K562 (cell line): Measurements from ENCODE around the gene ADK.

Source experiments
- CHD2 ChIP-seq: IDR thresholded peaks from 2 replicates; pipeline ENCODE4 v1.6.1; 2011; ENCODE audit warnings: low read depth, low read length
- CTCF ChIP-seq, 3 experiments: IDR thresholded peaks in 2 of 3; conservative IDR thresholded peaks in 1 of 3; 2 replicates each; pipeline ENCODE4 v1.5.1; 2011 to 2012; ENCODE audit warnings: low read length in 3 of 3, mild to moderate bottlenecking in 3 of 3, control low read depth in 2 of 3, improper control_type of control experiment in 1 of 3, inconsistent platforms in 1 of 3, low read depth in 1 of 3, mixed read lengths in 1 of 3, moderate library complexity in 1 of 3; ENCODE audit not compliant: insufficient read depth in 2 of 3
- FOXK2 ChIP-seq, 2 experiments: fragments of 450-650 bp; IDR thresholded peaks in 1 of 2; conservative IDR thresholded peaks in 1 of 2; 2 replicates each; pipeline ENCODE4 v1.6.1; 2016; ENCODE audit warnings: low read depth in 2 of 2, mild to moderate bottlenecking in 1 of 2
- FOXP4 ChIP-seq: sonication (generic); formaldehyde crosslinking; IDR thresholded peaks from 2 replicates; pipeline ENCODE4 v1.8.0; 2022; ENCODE audit warnings: mild to moderate bottlenecking, missing genetic modification reagents, borderline replicate concordance
- HNRNPH1 ChIP-seq: fragments of 200-400 bp; formaldehyde crosslinking; optimal IDR thresholded peaks from 2 replicates; pipeline ENCODE3; 2017; ENCODE audit warnings: low read depth, mild to moderate bottlenecking, low read length, moderate library complexity
- MAX ChIP-seq: sonication (generic); formaldehyde crosslinking; IDR thresholded peaks from 2 replicates; pipeline ENCODE4 v1.9.0; 2022; ENCODE audit warnings: mild to moderate bottlenecking, missing genetic modification reagents
- RFX5 ChIP-seq: IDR thresholded peaks from 2 replicates; pipeline ENCODE4 v1.6.1; 2011; ENCODE audit warnings: low read depth, mild to moderate bottlenecking, improper control_type of control experiment, low read length
- SIN3A ChIP-seq, 2 experiments: fragments of 150-350 bp in 1 of 2; IDR thresholded peaks; 2 replicates each; pipeline ENCODE4 v1.6.1; 2011 to 2016; ENCODE audit warnings: borderline replicate concordance in 2 of 2, low read depth in 2 of 2, low read length in 2 of 2, mild to moderate bottlenecking in 2 of 2, moderate library complexity in 2 of 2; ENCODE audit not compliant: control insufficient read depth in 1 of 2
- TBP ChIP-seq: optimal IDR thresholded peaks from 2 replicates; pipeline ENCODE3; 2011; ENCODE audit warnings: low read depth, low read length, improper control_type of control experiment
- THRAP3 ChIP-seq: fragments of 450-650 bp; IDR thresholded peaks from 2 replicates; pipeline ENCODE4 v1.6.1; 2016; ENCODE audit warnings: mild to moderate bottlenecking, inconsistent platforms, borderline replicate concordance
- ZFP91 ChIP-seq: sonication (generic); formaldehyde crosslinking; IDR thresholded peaks from 2 replicates; pipeline ENCODE4 v1.8.0; 2022; ENCODE audit warnings: mild to moderate bottlenecking, missing genetic modification reagents
- ZNF511 ChIP-seq: sonication (generic); formaldehyde crosslinking; IDR thresholded peaks from 2 replicates; pipeline ENCODE4 v1.8.0; 2022; ENCODE audit warnings: mild to moderate bottlenecking, missing genetic modification reagents
- ZNF512 ChIP-seq: IDR thresholded peaks from 2 replicates; pipeline ENCODE4 v1.6.1; 2016; ENCODE audit warnings: missing genetic modification characterization, missing compliant biosample characterization

- TF ChIP-seq CTCF (IDR thresholded peaks at IDR 0.05 in 2 of 3, conservative IDR thresholded peaks at IDR 0.05 in 1 of 3; ENCODE audit: insufficient read depth in 2 of 3, low read depth in 1 of 3, low read length in 3 of 3): no peak
- TF ChIP-seq ZNF512 (tag): no peak
- no peak for TF ChIP-seq CHD2
- no peak for TF ChIP-seq MAX
- no peak for TF ChIP-seq TBP
- TF ChIP-seq ZNF511 (CRISPR knock-in tag): no peak
- TF ChIP-seq ZFP91 (CRISPR knock-in tag): no peak
- no peak for TF ChIP-seq RFX5
- no peak for TF ChIP-seq FOXK2 (conservative IDR thresholded peaks at IDR 0.05 in 1 of 2, IDR thresholded peaks at IDR 0.05 in 1 of 2; ENCODE audit: low read depth in 2 of 2)
- TF ChIP-seq THRAP3: no peak
- no peak for TF ChIP-seq SIN3A (IDR thresholded peaks at IDR 0.05; ENCODE audit: borderline replicate concordance in 2 of 2, control insufficient read depth in 1 of 2, low read depth in 2 of 2, low read length in 2 of 2)
- TF ChIP-seq HNRNPH1: no peak
- TF ChIP-seq FOXP4: no peak
Measured at GRCh38 chr10:74525885-74526284, 374.9 kb downstream of the ADK start.
